HCT116 (cell line): ENCODE data around the gene ZER1. TPM values are rescaled to one million over a fixed set of nuclear protein-coding genes. Genes with fewer than 3 reads are reported as not detected.

Experiments used
- ATAC-seq: fragments of 200-7000 bp; cut with Tn5 transposase; 2 replicates; pipeline ENCODE4 v1.9.1; 2020; ENCODE audit warnings: mild to moderate bottlenecking, moderate library complexity
- BruUV-seq: library from RNA; stranded (reverse); fragments of 400-500 nt; replicated peaks from 2 replicates; lab custom pipeline; 2021; lab: Mats Ljungman, UMichigan
- CTCF ChIA-PET: fragments of 300-600 bp; sonication (Branson Sonifier 250); formaldehyde crosslinking; loops from one replicate; lab custom pipeline; 2021; ENCODE audit warnings: antibody characterized with exemption; lab: Charles Lee
- POLR2A ChIA-PET: fragments of 300-600, 350-600 bp; sonication (Branson Sonifier 250); formaldehyde crosslinking; loops from one replicate; lab custom pipeline; 2021; ENCODE audit warnings: antibody characterized with exemption; lab: Charles Lee
- RAD21 ChIA-PET, 2 experiments: fragments of 300-600 bp; sonication (Branson Sonifier 250); formaldehyde crosslinking; loops; one replicate each; lab custom pipeline; 2023; ENCODE audit warnings: low total read pairs in 2 of 2; ENCODE audit not compliant: uncharacterized antibody in 2 of 2, unreplicated experiment in 2 of 2, low non-redundant PET in 1 of 2; lab: Charles Lee
- DNase-seq: peaks from one replicate; pipeline ENCODE4 v3.0.0-alpha.2; 2010; ENCODE audit warnings: low read depth, low spot score
- H2AFZ ChIP-seq: fragments of 200-600 bp; shearing (Covaris generic), sonication (generic); 2 replicates; pipeline ENCODE4 v1.6.1; 2017; ENCODE audit warnings: low read depth, mixed run types, mixed read lengths, antibody characterized with exemption, low read length; ENCODE audit not compliant: poor library complexity, severe bottlenecking
- H3K27ac ChIP-seq: 2 replicates; pipeline ENCODE4 v1.5.1; 2012; ENCODE audit warnings: low read depth, low read length
- H3K27me3 ChIP-seq: fragments of 200-600 bp; sonication (generic); 2 replicates; pipeline ENCODE4 v1.6.1; 2016; ENCODE audit warnings: mixed run types, low read length, mixed read lengths; ENCODE audit not compliant: insufficient read depth
- H3K36me3 ChIP-seq, 2 experiments: fragments of 200-500 bp in 1 of 2; fragments of 200-600 bp in 1 of 2; sonication (Bioruptor generic) in 1 of 2; sonication (generic) in 1 of 2; 2 replicates each; pipeline versions ENCODE4 v1.5.1 to v1.6.1; 2014 to 2016; ENCODE audit warnings: low read length in 2 of 2, inconsistent platforms in 1 of 2, mixed read lengths in 1 of 2, mixed run types in 1 of 2; ENCODE audit not compliant: insufficient read depth in 2 of 2, control insufficient read depth in 1 of 2
- H3K4me1 ChIP-seq, 2 experiments: fragments of 200-600 bp in 1 of 2; sonication (generic) in 1 of 2; 2 replicates each; pipeline versions ENCODE4 v1.5.1 to v1.6.1; 2012 to 2017; ENCODE audit warnings: low read length in 2 of 2, inconsistent platforms in 1 of 2, mild to moderate bottlenecking in 1 of 2, mixed read lengths in 1 of 2, mixed run types in 1 of 2, moderate library complexity in 1 of 2; ENCODE audit not compliant: insufficient read depth in 2 of 2, control insufficient read depth in 1 of 2
- H3K4me2 ChIP-seq: fragments of 200-600 bp; sonication (generic); 2 replicates; pipeline ENCODE4 v1.6.1; 2017; ENCODE audit warnings: mixed run types, low read length, mixed read lengths
- H3K4me3 ChIP-seq, 2 experiments: fragments of 200-600 bp in 1 of 2; sonication (generic) in 1 of 2; replicated peaks in 1 of 2; 2 replicates each; pipeline ENCODE4 v1.5.1; 2011 to 2016; ENCODE audit warnings: low read length in 2 of 2, control low read depth in 1 of 2, low read depth in 1 of 2, mild to moderate bottlenecking in 1 of 2, mixed read lengths in 1 of 2, mixed run types in 1 of 2
- H3K79me2 ChIP-seq: fragments of 200-600 bp; sonication (generic); 2 replicates; pipeline ENCODE4 v1.6.1; 2017; ENCODE audit warnings: mild to moderate bottlenecking, mixed run types, low read length, moderate library complexity, mixed read lengths; ENCODE audit not compliant: insufficient read depth
- H3K9ac ChIP-seq: fragments of 200-600 bp; sonication (generic); 2 replicates; pipeline ENCODE4 v1.6.1; 2016; ENCODE audit warnings: low read length, mixed read lengths
- H3K9me2 ChIP-seq: fragments of 200-600 bp; sonication (generic), shearing (Covaris generic); 2 replicates; pipeline ENCODE4 v1.6.1; 2017; ENCODE audit warnings: mixed run types, mild to moderate bottlenecking, moderate library complexity; ENCODE audit not compliant: insufficient read depth
- H3K9me3 ChIP-seq, 2 experiments: fragments of 200-500 bp in 1 of 2; fragments of 200-600 bp in 1 of 2; sonication (Bioruptor generic) in 1 of 2; sonication (generic) in 1 of 2; 2 replicates each; pipeline ENCODE4 v1.6.1; 2014 to 2017; ENCODE audit warnings: low read length in 2 of 2, mixed read lengths in 2 of 2, inconsistent platforms in 1 of 2, low read depth in 1 of 2, mild to moderate bottlenecking in 1 of 2, mixed run types in 1 of 2, moderate library complexity in 1 of 2; ENCODE audit not compliant: control insufficient read depth in 1 of 2, insufficient read depth in 1 of 2
- H4K20me1 ChIP-seq: fragments of 200-600 bp; sonication (generic), shearing (Covaris generic); 2 replicates; pipeline ENCODE4 v1.6.1; 2017; ENCODE audit warnings: mixed run types, mild to moderate bottlenecking, moderate library complexity; ENCODE audit not compliant: insufficient read depth
- ATF3 ChIP-seq: IDR thresholded peaks from 2 replicates; pipeline ENCODE4 v1.6.1; 2012
- CBX3 ChIP-seq: IDR thresholded peaks from 2 replicates; pipeline ENCODE4 v1.6.1; 2012; ENCODE audit warnings: low read depth
- CTCF ChIP-seq, 3 experiments: fragments of 200-600 bp in 1 of 3; sonication (generic) in 1 of 3; IDR thresholded peaks in 2 of 3; conservative IDR thresholded peaks in 1 of 3; 2 replicates each; pipeline ENCODE4 v1.5.1; 2012 to 2017; ENCODE audit warnings: low read depth in 2 of 3, low read length in 2 of 3, antibody characterized with exemption in 1 of 3, borderline replicate concordance in 1 of 3, control low read depth in 1 of 3, mild to moderate bottlenecking in 1 of 3, mixed read lengths in 1 of 3, mixed run types in 1 of 3, moderate library complexity in 1 of 3; ENCODE audit not compliant: insufficient read depth in 1 of 3
- FOSL1 ChIP-seq: IDR thresholded peaks from 2 replicates; pipeline ENCODE4 v1.6.1; 2012; ENCODE audit warnings: low read depth
- JUND ChIP-seq: IDR thresholded peaks from 2 replicates; pipeline ENCODE4 v1.6.1; 2012
- POLR2AphosphoS5 ChIP-seq: IDR thresholded peaks from 2 replicates; pipeline ENCODE4 v1.6.1; 2011; ENCODE audit warnings: mild to moderate bottlenecking, low read depth, low read length, moderate library complexity
- RAD21 ChIP-seq: IDR thresholded peaks from 2 replicates; pipeline ENCODE4 v1.6.1; 2012; ENCODE audit warnings: low read depth, mild to moderate bottlenecking
- SIN3A ChIP-seq: IDR thresholded peaks from 2 replicates; pipeline ENCODE4 v1.6.1; 2012; ENCODE audit warnings: low read depth
- SP1 ChIP-seq: IDR thresholded peaks from 2 replicates; pipeline ENCODE4 v1.6.1; 2012; ENCODE audit warnings: low read depth
- SRF ChIP-seq: IDR thresholded peaks from 2 replicates; pipeline ENCODE4 v1.6.1; 2012; ENCODE audit warnings: low read depth
- TCF7L2 ChIP-seq: IDR thresholded peaks from 2 replicates; pipeline ENCODE4 v1.7.0; 2011; ENCODE audit warnings: borderline replicate concordance, inconsistent platforms; ENCODE audit not compliant: insufficient read depth, insufficient read length; ENCODE audit errors: extremely low read depth
- YY1 ChIP-seq: IDR thresholded peaks from 2 replicates; pipeline ENCODE4 v1.6.1; 2011; ENCODE audit warnings: low read length, low read depth, moderate library complexity, mild to moderate bottlenecking; ENCODE audit not compliant: insufficient replicate concordance; ENCODE audit errors: extremely low read depth
- ZBTB33 ChIP-seq: IDR thresholded peaks from 2 replicates; pipeline ENCODE4 v1.6.1; 2011; ENCODE audit warnings: mild to moderate bottlenecking, low read length, moderate library complexity; ENCODE audit not compliant: insufficient replicate concordance; ENCODE audit errors: extremely low read depth
- ZFX ChIP-seq: fragments of 450-650 bp; IDR thresholded peaks from 2 replicates; pipeline ENCODE4 v1.6.1; 2017
- ZNF274 ChIP-seq: fragments of 200-500 bp; sonication (Bioruptor generic); IDR thresholded peaks from 2 replicates; pipeline ENCODE4 v1.6.1; 2014; ENCODE audit warnings: mild to moderate bottlenecking, low read depth, low read length, inconsistent platforms
- intact Hi-C: fragments of 100-400 bp; cut with micrococcal nuclease; formaldehyde crosslinking; loops from 2 replicates; pipeline ENCODE4 v1.10.0; 2022
- total RNA-seq: library from RNA; stranded (reverse); gene quantifications from one replicate; pipeline ENCODE4 v1.2.1, GENCODE V29; 2021; ENCODE audit not compliant: unreplicated experiment

ZER1 gene
- total RNA-seq, 1 experiment from 2014 or later: 18.0 TPM

GRCh38 chr9:128729302-128729701 is 42.4 kb downstream of the ZER1 start:
- no peaks in the 10 kb centered on the region for H4K20me1 ChIP-seq
- no peak overlapping the region for H3K27ac ChIP-seq
- RAD21 ChIA-PET: no interaction called here
- H3K9me3 ChIP-seq: no peaks in the 10 kb centered on the region
- H3K9ac ChIP-seq: no peak overlapping the region
- no TSS peak for BruUV-seq
- intact Hi-C loops: no loop called here
- no peak overlapping the region for H3K4me3 ChIP-seq
- no peak for DNase-seq
- no peak overlapping the region for H2AFZ ChIP-seq
- H3K36me3 ChIP-seq: no peaks in the 10 kb centered on the region
- TF ChIP-seq CBX3 (no peak), SRF (no peak), SP1 (no peak), TCF7L2 (no peak), ZFX (no peak), YY1 (no peak), RAD21 (no peak), SIN3A (no peak), JUND (no peak), FOSL1 (no peak), ZBTB33 (no peak), CTCF (IDR thresholded peaks at IDR 0.05 in 2 of 3, conservative IDR thresholded peaks at IDR 0.05 in 1 of 3; ENCODE audit: borderline replicate concordance in 1 of 3, insufficient read depth in 1 of 3, low read depth in 2 of 3, low read length in 2 of 3) (no peak), ATF3 (no peak), ZNF274 (no peak), POLR2AphosphoS5 (no peak)
- TF ChIP-seq, all 23 proteins: peak for 0
- no peak for ATAC-seq
- no peak overlapping the region for H3K4me2 ChIP-seq
- POLR2A ChIA-PET: no interaction called here
- H3K4me1 ChIP-seq: peaks cover 2 to 21% of the 10 kb centered on the region in 2 experiments; a peak in 2 of 4 replicates
- H3K27me3 ChIP-seq: no peaks in the 10 kb centered on the region
- CTCF ChIA-PET: no interaction called here
- H3K79me2 ChIP-seq: no peaks in the 10 kb centered on the region
- no peaks in the 10 kb centered on the region for H3K9me2 ChIP-seq
